ENCODE measurements around the gene CAMK2A. TPM values are rescaled to one million over a fixed set of nuclear protein-coding genes. Genes with fewer than 3 reads are reported as not detected.

The CAMK2A gene
- total RNA-seq, 1 experiment from 2014 or later, result 0.33 TPM

GRCh38 chr5:150235500-150235854 lies 54.1 kb downstream of the CAMK2A start:
- no peak overlapping the region for H2BK5ac ChIP-seq (ENCODE audit: insufficient read length, low read length)
- H2AFZ ChIP-seq (ENCODE audit: low read length), result no peak overlapping the region
- WGBS (ENCODE audit: extremely low coverage, insufficient read length, low lambda C conversion rate), result no CpG with 5 or more reads among the region's 5 CpGs
- no peak overlapping the region for H4K8ac ChIP-seq (replicated peaks; ENCODE audit: insufficient read length, low read depth, low read length)
- H3K27ac ChIP-seq (ENCODE audit: insufficient read length, low read depth, low read length), result no peak overlapping the region
- no peaks in the 10 kb centered on the region for H3K9me3 Mint-ChIP-seq
- H3K56ac ChIP-seq (ENCODE audit: insufficient read length, low read depth, low read length), result no peak overlapping the region
- H3K4me1 Mint-ChIP-seq, result no peaks in the 10 kb centered on the region
- no peaks in the 10 kb centered on the region for H3K79me1 ChIP-seq (ENCODE audit: insufficient read depth, low read depth, low read length, poor library complexity, severe bottlenecking)
- H3K14ac ChIP-seq (ENCODE audit: insufficient read depth, low read length), result no peak overlapping the region
- H3K4ac ChIP-seq (ENCODE audit: low read depth, low read length), result no peak overlapping the region
- no peaks in the 10 kb centered on the region for H3K9me3 ChIP-seq (ENCODE audit: control insufficient read depth, low read depth, low read length)
- H4K91ac ChIP-seq (ENCODE audit: insufficient read length, low read depth, low read length), result no peak overlapping the region
- DNase-seq, result no peak
- H2BK12ac ChIP-seq (ENCODE audit: insufficient read length, low read depth, low read length), result no peak overlapping the region
- no peak overlapping the region for H2BK20ac ChIP-seq (ENCODE audit: low read depth, low read length, poor library complexity, severe bottlenecking)
- H2BK120ac ChIP-seq (ENCODE audit: low read depth, low read length, poor library complexity, severe bottlenecking), result no peak overlapping the region
- H3K4me1 ChIP-seq (ENCODE audit: insufficient read depth, low read length), result no peaks in the 10 kb centered on the region
- H2AK5ac ChIP-seq (ENCODE audit: insufficient read length, low read length), result no peak overlapping the region
- no peak overlapping the region for H3K4me2 ChIP-seq (ENCODE audit: insufficient read depth, insufficient read length, low read length)
- no peak overlapping the region for H3K9ac ChIP-seq (ENCODE audit: extremely low read depth, insufficient read length, low read length)
- H4K20me1 ChIP-seq (ENCODE audit: control insufficient read depth, insufficient read depth, insufficient read length), result no peaks in the 10 kb centered on the region
- H3T11ph ChIP-seq (ENCODE audit: low read length), result no peak overlapping the region
- H3K27me3 Mint-ChIP-seq (ENCODE audit: low read depth), result no peaks in the 10 kb centered on the region; the same call in 1 of the 2 replicates
- H3K18ac ChIP-seq (ENCODE audit: insufficient read length, low read depth, low read length), result no peak overlapping the region
- H3K27ac Mint-ChIP-seq, result no peak overlapping the region
- no peaks in the 10 kb centered on the region for H3K79me2 ChIP-seq (ENCODE audit: insufficient read depth, low read length)
- no peak overlapping the region for H3K4me3 Mint-ChIP-seq
- H3K36me3 Mint-ChIP-seq (ENCODE audit: insufficient read depth in 1 of 3, low read depth in 3 of 3), result no peaks in the 10 kb centered on the region
- H3K27me3 ChIP-seq (ENCODE audit: insufficient read depth, low read length), result no peaks in the 10 kb centered on the region
- H4K5ac ChIP-seq (ENCODE audit: insufficient read length, low read depth, low read length), result no peak overlapping the region
- TF ChIP-seq CTCF (conservative IDR thresholded peaks at IDR 0.05), result no peak
- H3K23me2 ChIP-seq (ENCODE audit: insufficient read length, low read depth, low read length, poor library complexity, severe bottlenecking), result no peaks in the 10 kb centered on the region
- no peak overlapping the region for H2BK15ac ChIP-seq (ENCODE audit: low read depth, low read length)
- no peak overlapping the region for H3K23ac ChIP-seq (ENCODE audit: insufficient read length, low read depth, low read length)

Data from H9 (cell line).